Thoracic aorta (tissue), 2 donors: ENCODE measurements around the gene SEMA4F. TPM values are rescaled to one million over a fixed set of nuclear protein-coding genes. Genes with fewer than 3 reads are reported as not detected.

ENCODE experiments used
- ATAC-seq: fragments of 150-250 bp; one replicate; pipeline ENCODE4 v1.8.0; 2017; ENCODE audit warnings: low read depth; ENCODE audit not compliant: insufficient number of reproducible peaks, low FRiP score
- DNase-seq: peaks from one replicate; pipeline ENCODE4 v3.0.0-alpha.2; 2020; ENCODE audit warnings: low spot score
- H3K27ac ChIP-seq, 2 donors: fragments of 200-600 bp; sonication (generic); 1 replicate in 1 of 2; 2 replicates in 1 of 2; pipeline ENCODE4 v1.5.1; 2016; ENCODE audit warnings: mild to moderate bottlenecking in 2 of 2, moderate library complexity in 2 of 2
- H3K27me3 ChIP-seq: fragments of 200-600 bp; sonication (generic); replicated peaks from 2 replicates; pipeline ENCODE4 v1.6.0; 2016; ENCODE audit warnings: mild to moderate bottlenecking; ENCODE audit not compliant: insufficient read depth
- H3K36me3 ChIP-seq: fragments of 200-600 bp; sonication (generic); one replicate; pipeline ENCODE4 v1.5.1; 2016
- H3K4me1 ChIP-seq, 2 donors: fragments of 200-600 bp; sonication (generic); 1 replicate in 1 of 2; 2 replicates in 1 of 2; pipeline versions ENCODE4 v1.5.1 to v1.6.0; 2016; ENCODE audit warnings: low read depth in 2 of 2, mild to moderate bottlenecking in 1 of 2; ENCODE audit not compliant: control insufficient read depth in 1 of 2
- H3K4me3 ChIP-seq: fragments of 200-600 bp; sonication (generic); 2 replicates; pipeline ENCODE4 v1.5.1; 2016; ENCODE audit warnings: mild to moderate bottlenecking
- H3K9me3 ChIP-seq: fragments of 200-600 bp; sonication (generic); 2 replicates; pipeline ENCODE4 v1.5.1; 2016
- total RNA-seq, 2 donors: library from RNA; depleted of rRNA; stranded (reverse); fragments of >200 nt; gene quantifications; one replicate each; pipeline versions ENCODE4 v1.1.0 to v1.2.3, GENCODE V29; 2016
- TF ChIP-seq, protein P1 (sequence below): fragments of 200-600 bp; sonication (generic); IDR thresholded peaks from one replicate; pipeline ENCODE4 v1.5.1; 2019; ENCODE audit warnings: antibody characterized with exemption

SEMA4F gene
- total RNA-seq, 2 donors from 2014 or later, result 9.5 to 27.6 TPM

DNA sequence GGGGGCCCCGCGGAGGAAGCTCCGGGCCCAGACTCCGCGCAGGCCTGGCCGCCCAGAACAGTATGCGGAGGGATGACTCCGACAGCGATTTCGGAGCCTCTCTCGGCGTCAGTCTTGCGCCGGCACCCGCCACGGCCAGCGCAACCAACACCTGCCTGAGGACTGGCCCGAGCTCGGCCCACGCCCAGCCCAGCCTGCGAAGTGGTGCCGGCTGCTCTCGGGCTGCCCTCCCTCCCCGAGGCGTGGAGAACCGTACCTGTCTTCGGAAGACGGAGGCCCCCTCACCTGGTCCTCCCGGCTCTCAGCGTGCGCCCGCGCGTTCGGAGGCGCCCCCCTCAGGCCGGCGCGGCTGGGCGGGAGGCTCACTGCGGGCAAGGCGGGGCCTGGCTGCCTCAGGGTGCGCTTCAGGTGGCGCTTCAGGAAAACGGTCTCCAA is 6.0 kb upstream of the SEMA4F start, which contains the start of gene M1AP:
Gene M1AP, minus strand, starts transcription at position 322 of the 435 bp plus-strand sequence. CDS start 8,055 bp downstream, outside the sequence.
- Histone ChIP-seq H3K9me3 (no peaks in the 10 kb centered on the region), H3K4me3 (peak within 1 kb of the TSS; percentile 47), H3K4me1 (no peaks in the 10 kb centered on the region), H3K27ac (no peak within 1 kb of the TSS), H3K27me3 (no peaks in the 10 kb centered on the region), H3K36me3 (no peaks in the 10 kb centered on the region)
- DNase-seq (no peak), ATAC-seq (no peak)
- TF ChIP-seq, protein P1, sequence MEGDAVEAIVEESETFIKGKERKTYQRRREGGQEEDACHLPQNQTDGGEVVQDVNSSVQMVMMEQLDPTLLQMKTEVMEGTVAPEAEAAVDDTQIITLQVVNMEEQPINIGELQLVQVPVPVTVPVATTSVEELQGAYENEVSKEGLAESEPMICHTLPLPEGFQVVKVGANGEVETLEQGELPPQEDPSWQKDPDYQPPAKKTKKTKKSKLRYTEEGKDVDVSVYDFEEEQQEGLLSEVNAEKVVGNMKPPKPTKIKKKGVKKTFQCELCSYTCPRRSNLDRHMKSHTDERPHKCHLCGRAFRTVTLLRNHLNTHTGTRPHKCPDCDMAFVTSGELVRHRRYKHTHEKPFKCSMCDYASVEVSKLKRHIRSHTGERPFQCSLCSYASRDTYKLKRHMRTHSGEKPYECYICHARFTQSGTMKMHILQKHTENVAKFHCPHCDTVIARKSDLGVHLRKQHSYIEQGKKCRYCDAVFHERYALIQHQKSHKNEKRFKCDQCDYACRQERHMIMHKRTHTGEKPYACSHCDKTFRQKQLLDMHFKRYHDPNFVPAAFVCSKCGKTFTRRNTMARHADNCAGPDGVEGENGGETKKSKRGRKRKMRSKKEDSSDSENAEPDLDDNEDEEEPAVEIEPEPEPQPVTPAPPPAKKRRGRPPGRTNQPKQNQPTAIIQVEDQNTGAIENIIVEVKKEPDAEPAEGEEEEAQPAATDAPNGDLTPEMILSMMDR, result no peak

DNA sequence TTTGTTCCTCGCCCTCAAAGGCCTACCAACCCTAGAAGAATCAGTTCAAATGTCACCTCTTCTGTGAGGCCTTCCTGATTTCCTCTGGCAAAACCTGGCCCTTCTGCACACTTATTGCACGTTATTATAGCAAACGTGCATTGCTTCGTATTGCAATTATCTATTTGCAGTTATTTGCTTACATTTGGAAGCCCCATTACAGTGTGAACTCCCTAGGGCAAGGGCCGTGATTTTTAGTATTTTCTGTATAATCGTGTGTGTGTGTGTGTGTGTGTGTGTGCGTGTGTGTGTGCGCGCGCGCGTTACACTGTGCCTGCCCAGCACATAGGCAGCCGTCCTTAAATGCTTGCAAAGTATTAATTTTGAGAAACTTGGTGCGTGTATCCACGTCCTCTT is 460 bp upstream of the SEMA4F start:
- H3K4me3 ChIP-seq, result peak overlapping the region; percentile 82
- H3K27ac ChIP-seq, result no peak overlapping the region
- H3K36me3 ChIP-seq, result no peaks in the 10 kb centered on the region
- DNase-seq (no peak), ATAC-seq (peak; percentile 7)
- H3K9me3 ChIP-seq, result no peaks in the 10 kb centered on the region
- TF ChIP-seq, protein P1, result no peak
- no peaks in the 10 kb centered on the region for H3K27me3 ChIP-seq
- peaks cover 0 to 11% of the 10 kb centered on the region in 2 donors for H3K4me1 ChIP-seq

DNA sequence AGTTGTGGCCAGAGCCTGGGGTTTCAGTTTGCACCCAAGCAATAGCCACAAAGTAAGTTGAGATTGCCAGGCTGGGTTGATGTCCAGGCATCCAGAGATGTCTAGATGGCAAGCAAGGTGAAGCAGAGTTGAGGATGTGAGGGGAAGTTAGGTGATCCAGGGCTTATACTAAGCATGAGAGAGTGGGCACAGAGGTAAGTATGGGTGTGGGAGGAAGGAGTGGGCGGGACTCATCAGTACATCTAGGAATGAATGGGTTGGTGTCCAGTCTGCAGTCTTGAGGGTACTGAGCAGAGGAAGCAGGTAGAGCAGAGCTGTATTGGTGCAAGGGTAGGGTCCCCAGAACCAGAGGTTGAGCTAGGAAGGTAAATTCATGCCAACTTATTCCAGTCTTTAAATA is 1.5 kb downstream of the SEMA4F start:
- TF ChIP-seq, protein P1, result no peak
- Histone ChIP-seq H3K4me3 (no peak overlapping the region), H3K4me1 (peaks cover 0 to 11% of the 10 kb centered on the region in 2 donors), H3K27ac (no peak overlapping the region), H3K36me3 (no peaks in the 10 kb centered on the region), H3K27me3 (no peaks in the 10 kb centered on the region), H3K9me3 (no peaks in the 10 kb centered on the region)
- ATAC-seq (no peak), DNase-seq (no peak)

DNA sequence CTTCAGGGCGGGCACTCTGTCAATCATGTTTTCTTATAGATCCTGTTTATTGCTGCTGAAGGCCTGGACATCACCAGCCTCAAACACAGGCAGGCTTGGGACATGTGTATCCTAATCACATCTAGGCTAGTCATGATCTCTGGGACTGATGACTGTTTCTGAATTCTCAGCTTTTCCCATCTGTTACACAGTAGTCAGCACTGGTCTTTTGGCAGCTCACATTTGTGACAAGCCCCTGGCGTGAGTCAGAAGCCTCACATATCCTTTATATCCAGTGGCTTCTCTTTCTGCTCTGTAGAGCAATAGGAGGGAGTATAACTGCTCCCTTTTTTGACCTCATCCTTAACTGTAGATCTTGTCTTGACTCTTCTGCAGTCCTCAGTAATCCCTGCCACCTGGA is 4.5 kb downstream of the SEMA4F start:
- no peaks in the 10 kb centered on the region for H3K27me3 ChIP-seq
- no peak overlapping the region for H3K4me3 ChIP-seq
- no peaks in the 10 kb centered on the region for H3K36me3 ChIP-seq
- no peak overlapping the region for H3K27ac ChIP-seq
- no peak for ATAC-seq
- TF ChIP-seq, protein P1, result no peak
- H3K4me1 ChIP-seq, result peaks cover 0 to 9% of the 10 kb centered on the region in 2 donors
- no peaks in the 10 kb centered on the region for H3K9me3 ChIP-seq
- no peak for DNase-seq

DNA sequence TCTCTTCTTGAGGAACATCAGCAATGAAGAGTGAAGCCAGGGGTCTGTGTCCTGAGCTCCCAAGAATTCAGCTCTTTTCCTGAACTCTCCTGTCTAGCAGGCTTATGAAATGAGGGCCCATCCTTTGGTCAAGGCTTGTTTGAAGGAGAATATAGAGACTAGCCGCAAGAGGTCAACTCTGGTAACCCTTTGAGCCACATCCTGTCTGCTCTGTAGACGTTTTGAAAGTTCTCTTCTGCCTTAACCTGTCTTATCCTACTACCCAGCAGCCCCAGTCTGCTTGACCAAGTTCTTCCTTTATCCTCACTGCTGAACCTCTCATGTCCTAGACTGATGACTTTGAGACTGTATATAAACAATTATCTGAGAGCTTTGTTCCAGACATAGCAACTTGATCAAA is 5.4 kb downstream of the SEMA4F start:
- H3K27ac ChIP-seq, result no peak overlapping the region
- DNase-seq, result no peak
- H3K36me3 ChIP-seq, result no peaks in the 10 kb centered on the region

More for the DNA sequence above, 5.4 kb downstream of the SEMA4F start:
- no peak for ATAC-seq
- TF ChIP-seq, protein P1, result no peak
- H3K9me3 ChIP-seq, result no peaks in the 10 kb centered on the region
- H3K27me3 ChIP-seq, result no peaks in the 10 kb centered on the region
- peaks cover 0 to 6% of the 10 kb centered on the region in 2 donors for H3K4me1 ChIP-seq
- no peak overlapping the region for H3K4me3 ChIP-seq
